GM21515 (cell line): ENCODE measurements around the gene GPX3.

Experiments
- ATAC-seq: cut with Tn5 transposase; IDR thresholded peaks from one replicate; pipeline ENCODE4 v1.9.1; 2021; ENCODE audit not compliant: unreplicated experiment

The GPX3 gene

GRCh38 chr5:151012862-151013261, 7.5 kb upstream of the GPX3 start:
- ATAC-seq, result no peak

DNA sequence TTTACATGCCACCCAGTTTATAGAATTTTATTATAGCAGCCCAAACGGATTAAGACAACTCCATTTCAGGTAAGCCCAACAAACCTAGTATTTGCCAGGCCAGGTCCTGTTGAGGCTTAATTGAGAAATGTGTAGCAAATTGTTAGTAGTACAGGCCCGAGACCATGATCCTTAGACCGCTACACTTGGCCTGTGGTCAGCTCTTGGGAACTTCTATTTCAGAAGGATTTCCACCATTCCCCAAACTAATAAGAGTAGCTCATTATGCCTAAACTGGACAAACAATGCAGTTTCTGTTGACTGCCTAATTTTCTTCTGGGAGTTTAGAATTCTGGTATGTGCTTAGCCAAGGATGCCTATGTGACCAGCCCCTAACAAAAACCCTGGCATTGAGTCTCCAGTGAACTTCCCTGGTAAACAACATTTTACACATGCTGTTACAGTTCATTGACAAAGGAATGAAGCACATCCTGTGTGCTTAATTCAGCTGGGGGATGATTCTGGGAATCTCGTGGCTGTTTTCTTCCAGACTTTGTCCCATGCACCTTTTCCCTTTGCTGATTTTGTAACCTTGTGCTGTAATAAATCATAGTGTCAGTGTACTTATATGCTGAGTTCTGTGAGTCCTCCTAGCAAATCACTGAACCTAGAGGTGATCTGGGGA, 5.6 kb upstream of the GPX3 start:
- ATAC-seq, result no peak

DNA sequence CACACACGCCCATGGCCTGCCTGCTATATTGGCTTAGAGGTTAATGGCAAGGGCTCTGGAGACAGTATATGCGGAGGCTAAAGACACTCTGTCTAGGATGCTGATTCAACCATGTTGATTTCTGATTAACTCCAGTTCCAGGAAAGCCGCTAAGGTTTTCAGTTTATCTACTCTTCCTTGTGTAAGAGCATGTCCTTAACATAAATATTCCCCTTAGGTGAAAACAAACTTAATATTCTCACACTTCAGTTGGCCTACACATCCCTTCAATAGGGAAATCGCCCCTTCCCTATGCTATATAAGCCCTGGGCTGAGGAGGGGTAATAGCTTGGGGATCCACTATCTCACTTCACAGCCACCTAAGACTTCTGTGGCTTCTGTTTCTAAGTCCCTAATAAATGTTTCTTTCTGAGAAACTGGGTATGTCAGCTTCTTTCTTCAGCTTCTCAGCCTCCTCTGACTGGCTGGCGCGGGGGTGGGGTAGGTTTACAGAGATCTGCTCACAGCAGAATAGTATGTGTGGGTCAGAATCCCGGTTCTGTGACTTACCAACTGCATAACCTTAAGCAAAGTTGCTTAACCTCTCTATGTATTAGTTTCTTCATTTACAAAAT, 4.3 kb upstream of the GPX3 start:
- no peak for ATAC-seq

DNA sequence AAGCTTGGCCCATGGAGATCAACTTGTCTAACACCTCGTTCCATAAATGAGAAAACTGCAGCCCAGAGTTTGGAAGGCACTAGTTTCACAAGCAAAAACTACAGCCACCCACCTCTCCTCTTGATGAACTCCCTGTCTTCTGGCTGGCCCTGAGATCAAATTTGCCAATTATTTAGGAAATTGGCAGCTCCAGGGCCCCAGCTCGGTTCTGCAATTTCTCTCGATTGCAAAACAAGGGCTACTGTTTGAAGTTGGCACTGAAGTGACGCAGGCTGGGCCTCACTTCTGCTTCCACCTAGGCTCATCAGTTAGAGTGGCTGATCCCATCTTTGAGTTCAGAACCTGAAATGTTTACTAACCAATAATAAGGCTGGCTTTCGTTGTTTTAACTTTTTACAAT, 3.7 kb upstream of the GPX3 start:
- no peak for ATAC-seq

GRCh38 chr5:151017897-151018296, 2.5 kb upstream of the GPX3 start:
- no peak for ATAC-seq

- ATAC-seq, result no peak
Observed at GRCh38 chr5:151018846-151019245, 1.5 kb upstream of the GPX3 start.

GRCh38 chr5:151019331-151019730, 1.1 kb upstream of the GPX3 start:
- no peak for ATAC-seq

DNA sequence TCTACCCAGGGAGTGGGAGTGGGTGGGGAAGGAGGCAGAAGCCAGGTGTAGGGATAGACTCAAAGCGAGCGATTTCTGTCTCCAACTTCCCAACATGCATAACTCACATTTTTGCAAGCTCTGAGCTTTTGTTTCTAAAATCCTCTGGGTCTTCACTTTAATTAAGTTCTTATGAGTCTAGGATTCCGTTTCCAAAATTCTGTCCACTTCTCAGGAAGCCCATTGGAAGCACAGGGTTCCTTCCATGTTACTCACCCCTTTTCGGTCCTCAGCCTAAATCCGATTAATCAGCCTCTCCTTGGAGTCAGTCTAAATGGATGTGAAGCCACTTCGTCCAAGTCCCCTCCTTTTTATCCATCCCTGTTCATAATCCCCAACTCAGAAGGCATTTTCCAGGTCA, 1.4 kb downstream of the GPX3 start:
- ATAC-seq, result no peak

DNA sequence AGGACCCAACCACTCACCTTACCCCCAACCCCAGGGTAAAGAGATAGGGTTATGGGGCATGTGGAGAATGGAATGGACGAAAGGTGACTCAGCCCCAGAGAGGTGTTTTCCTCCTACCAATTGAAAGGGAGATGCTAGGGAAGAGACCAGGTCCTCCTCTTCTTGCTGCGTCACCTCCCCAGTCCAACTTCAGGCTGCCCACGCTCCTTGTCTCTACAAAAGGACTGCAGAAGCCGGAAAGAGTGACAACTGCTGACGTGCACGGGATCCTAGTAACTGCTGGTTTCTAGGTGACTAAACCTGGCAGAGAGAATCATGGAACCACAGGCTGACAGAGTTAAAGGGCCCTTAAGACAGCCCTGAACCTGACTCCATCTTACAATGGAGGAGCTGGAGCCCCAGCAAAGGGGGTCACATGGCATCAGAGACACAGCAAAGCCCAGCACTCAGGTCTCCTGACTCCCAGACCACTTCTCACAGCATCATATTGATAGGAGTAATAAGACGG, 2.2 kb downstream of the GPX3 start:
- no peak for ATAC-seq

DNA sequence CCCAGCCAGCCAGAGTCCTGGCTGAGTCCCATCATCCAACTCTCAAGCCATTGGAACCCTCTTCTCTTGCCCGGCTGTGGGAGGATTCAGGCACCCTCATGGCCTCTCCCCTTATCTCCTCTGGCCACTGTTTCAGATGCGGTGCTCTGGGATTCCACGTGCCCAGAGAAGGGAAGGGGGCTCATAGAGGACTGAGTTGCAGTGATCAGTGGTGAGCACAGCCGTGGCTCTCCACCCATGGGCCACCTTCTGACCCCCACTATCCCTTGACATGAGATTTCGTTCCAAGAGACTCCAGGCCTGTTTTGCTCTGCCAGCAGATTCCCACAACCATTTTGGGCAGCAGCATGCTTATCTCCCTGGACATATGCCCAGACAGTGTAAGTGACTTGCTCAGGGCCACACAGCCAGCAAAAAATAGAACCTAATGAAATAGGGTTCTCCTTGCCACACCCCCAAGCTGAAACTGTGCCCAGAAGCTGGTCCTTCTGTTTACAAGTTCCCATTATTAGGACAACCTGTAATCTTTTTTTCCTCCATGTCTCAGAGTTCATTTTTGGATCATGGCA, 2.7 kb downstream of the GPX3 start:
- ATAC-seq, result no peak

DNA sequence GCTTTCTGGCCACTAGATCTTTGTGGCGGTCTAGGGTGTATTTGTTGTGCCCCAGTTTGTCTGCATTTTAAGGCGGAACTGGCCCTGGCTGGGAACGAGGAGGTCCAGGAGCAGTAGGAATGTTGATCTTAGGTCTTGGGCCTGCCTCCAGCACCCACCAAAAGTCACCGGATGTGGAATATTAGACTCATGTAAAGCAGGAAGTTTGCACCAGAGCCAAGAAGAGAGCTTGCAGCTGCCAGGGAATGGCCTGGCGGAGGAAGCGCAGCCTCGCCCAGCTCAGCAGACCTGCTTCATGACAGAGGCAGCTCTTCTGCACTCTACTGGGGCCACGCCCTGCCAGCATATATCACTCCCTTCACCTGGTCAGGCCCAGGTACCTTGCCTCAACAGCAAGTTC, 3.3 kb downstream of the GPX3 start:
- ATAC-seq, result no peak

DNA sequence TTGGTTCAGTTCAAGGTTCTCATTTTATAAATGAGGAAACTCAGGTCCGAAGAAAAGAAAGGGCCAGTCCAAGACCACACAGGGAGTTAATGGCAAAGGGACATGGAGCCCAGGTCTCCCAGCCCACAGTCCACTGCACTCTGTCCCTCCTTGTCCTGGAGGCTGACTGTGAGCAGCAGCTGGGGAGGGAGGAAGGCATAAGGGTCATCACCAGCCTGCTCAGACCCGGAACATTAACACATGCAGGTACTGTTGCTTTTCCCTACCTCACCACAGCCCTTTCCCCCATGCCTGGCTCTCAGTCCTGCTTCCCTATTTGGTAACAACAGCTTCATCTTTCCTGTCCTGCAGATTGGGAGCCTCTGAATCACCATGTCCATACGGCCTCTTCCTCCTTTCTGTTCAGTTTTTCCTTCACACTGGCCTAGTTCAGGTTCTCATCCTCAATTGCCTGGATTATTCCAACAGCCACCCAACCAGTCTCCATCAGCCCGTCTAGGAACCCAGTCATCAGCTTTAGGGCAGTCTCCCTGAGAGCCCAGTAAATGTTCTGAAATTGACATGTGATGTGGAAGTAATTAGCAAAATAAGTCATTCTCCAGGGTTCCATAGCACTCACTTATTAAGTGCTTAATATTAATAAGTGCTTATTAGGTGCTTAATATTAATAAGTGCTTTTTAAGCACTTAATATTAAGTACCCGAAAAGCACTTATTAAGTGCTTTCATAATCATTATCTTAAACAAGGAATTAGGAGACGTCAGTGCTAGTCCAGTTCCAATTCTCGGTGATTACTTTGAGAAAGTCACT, 4.3 kb downstream of the GPX3 start:
- no peak for ATAC-seq

DNA sequence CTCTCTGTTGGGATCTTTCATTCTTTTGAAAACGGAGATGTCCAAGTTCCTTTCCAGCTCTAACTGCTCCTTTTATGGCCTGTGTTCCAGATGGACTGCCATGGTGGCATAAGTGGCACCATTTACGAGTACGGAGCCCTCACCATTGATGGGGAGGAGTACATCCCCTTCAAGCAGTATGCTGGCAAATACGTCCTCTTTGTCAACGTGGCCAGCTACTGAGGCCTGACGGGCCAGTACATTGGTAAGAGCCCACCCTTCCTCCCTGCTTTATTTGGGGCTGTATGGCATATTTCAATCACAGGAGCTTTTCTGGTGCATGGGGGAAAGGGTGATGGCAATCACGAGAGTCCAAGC, 4.8 kb downstream of the GPX3 start:
- no peak for ATAC-seq

GRCh38 chr5:151026088-151026487, 5.7 kb downstream of the GPX3 start:
- no peak for ATAC-seq

GRCh38 chr5:151026679-151027078, 6.3 kb downstream of the GPX3 start:
- ATAC-seq, result no peak

- ATAC-seq, result no peak
Observed at GRCh38 chr5:151027961-151028479, 7.6 kb downstream of the GPX3 start.

GRCh38 chr5:151028717-151029116, 8.3 kb downstream of the GPX3 start:
- no peak for ATAC-seq

DNA sequence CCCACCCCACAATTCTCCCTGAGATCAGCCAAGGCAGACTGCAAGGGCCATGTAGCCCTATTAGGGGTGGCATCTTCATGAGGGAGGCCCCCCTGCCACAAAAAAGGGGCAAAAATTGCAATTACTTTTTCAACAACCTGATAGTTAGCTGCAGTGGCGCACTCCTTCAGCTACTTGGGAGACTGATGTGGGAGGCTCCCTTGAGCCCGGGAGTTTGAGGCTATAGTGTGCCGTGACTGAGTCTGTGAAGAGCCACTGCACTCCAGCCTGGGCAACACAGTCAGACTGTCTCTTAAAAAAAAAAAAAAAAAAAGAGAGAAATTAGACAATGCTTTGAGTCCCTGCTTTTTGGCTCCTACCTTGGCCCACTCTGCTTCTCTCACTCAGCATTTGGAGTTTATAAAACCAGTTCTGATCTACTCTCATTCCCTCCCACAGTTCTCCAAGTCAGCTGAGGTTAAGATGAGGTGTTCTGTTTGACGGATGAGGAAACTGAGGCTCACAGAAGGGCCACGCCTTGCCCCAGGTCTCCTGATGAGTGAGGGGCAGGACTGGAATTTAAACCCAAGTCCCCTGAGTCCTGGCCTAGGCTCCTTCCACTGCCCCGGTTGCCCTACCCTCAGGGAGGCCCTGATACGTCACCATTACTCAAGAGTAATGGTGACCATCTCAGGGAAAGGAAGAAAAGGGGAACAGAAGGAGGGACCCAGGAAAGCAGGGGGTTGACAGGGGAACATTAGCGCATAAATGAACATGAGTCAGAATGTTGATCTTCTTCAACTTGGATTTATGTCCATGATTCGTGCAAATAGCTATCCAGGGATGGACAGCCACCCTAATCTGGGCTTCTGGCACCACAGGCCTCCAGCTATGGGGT, 9.0 kb downstream of the GPX3 start:
- no peak for ATAC-seq

DNA sequence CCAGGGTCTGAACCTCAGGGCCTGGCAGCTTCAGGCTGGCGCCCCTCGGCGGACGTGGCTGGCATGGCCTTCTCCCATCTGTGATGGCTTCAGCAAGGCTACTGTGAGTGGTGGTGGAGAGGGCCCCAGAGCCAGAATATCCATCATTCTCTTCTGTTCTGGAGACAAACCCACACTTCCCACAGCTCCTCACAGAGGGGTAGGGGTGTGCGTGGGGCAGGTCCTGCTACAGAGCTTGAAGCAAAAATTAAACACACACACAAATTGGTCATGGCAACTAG, 9.6 kb downstream of the GPX3 start:
- no peak for ATAC-seq

GRCh38 chr5:151030379-151030778, 10.0 kb downstream of the GPX3 start:
- no peak for ATAC-seq

- ATAC-seq, result no peak
Observed at GRCh38 chr5:151031554-151031953, 11.2 kb downstream of the GPX3 start.
